Adrenal gland (tissue), 12 donors: ENCODE measurements around the gene SLC25A11. TPM values are rescaled to one million over a fixed set of nuclear protein-coding genes. Genes with fewer than 3 reads are reported as not detected.

Experiments used
- DNase-seq, 7 donors: peaks; one replicate each; pipeline ENCODE4 v3.0.0-alpha.2; 2019 to 2020
- H3K27ac ChIP-seq, 5 donors: fragments of 200-600 bp; sonication (generic) in 4 of 5; 1 replicate in 3 of 5; 2 replicates in 2 of 5; pipeline versions ENCODE4 v1.5.1 to v1.8.0; 2016 to 2020; ENCODE audit warnings: mild to moderate bottlenecking in 1 of 5
- H3K27me3 ChIP-seq: fragments of 200-600 bp; 2 replicates; pipeline ENCODE4 v1.8.0; 2021
- H3K36me3 ChIP-seq, 2 donors: fragments of 200-600 bp; replicated peaks in 1 of 2; 1 replicate in 1 of 2; 2 replicates in 1 of 2; pipeline versions ENCODE4 v1.5.1 to v1.8.0; 2018 to 2022
- H3K4me1 ChIP-seq, 2 donors: fragments of 200-600 bp; replicated peaks in 1 of 2; 1 replicate in 1 of 2; 2 replicates in 1 of 2; pipeline versions ENCODE4 v1.5.1 to v1.8.0; 2018 to 2021
- H3K4me3 ChIP-seq, 4 donors: fragments of 200-600 bp; sonication (generic) in 3 of 4; one replicate each; pipeline ENCODE4 v1.5.1; 2016 to 2018
- H3K9me3 ChIP-seq, 3 donors: fragments of 200-600 bp; sonication (generic) in 1 of 3; replicated peaks in 1 of 3; 1 replicate in 2 of 3; 2 replicates in 1 of 3; pipeline versions ENCODE4 v1.5.1 to v1.8.0; 2016 to 2021
- POLR2A ChIP-seq, 2 donors: fragments of 450-650 bp; IDR thresholded peaks; one replicate each; pipeline ENCODE4 v1.6.1; 2017; ENCODE audit warnings: antibody characterized with exemption in 2 of 2, mild to moderate bottlenecking in 2 of 2, moderate library complexity in 1 of 2
- WGBS, 4 donors: extraction: QIAGEN DNeasy Blood & Tissue Kit in 2 of 4; methylation state at CpG; one replicate each; pipeline versions ENCODE4 v1.1.5 to v1.1.7; 2013 to 2017; 5-methylcytosine and 5-hydroxymethylcytosine counted together
- intact Hi-C, 2 donors: fragments of 100-400 bp; cut with DNase I; formaldehyde crosslinking; loops; one replicate each; pipeline versions ENCODE4 v1.14.1 to v1.15.0; 2022 to 2023
- polyA plus RNA-seq, 3 donors: library from polyadenylated mRNA; stranded (reverse); fragments of 200-250 nt in 2 of 3; fragments of 350-450 nt in 1 of 3; fragmentation: Illumina TruSeq in 1 of 3; extraction: RNeasy Lipid Tissue Mini Kit (QIAGEN cat#74804) in 1 of 3; gene quantifications; one replicate each; pipeline ENCODE4 v1.2.3, GENCODE V29; 2013 to 2014
- total RNA-seq, 9 donors: library from RNA; depleted of rRNA in 4 of 9; stranded (reverse); fragments of >200 nt in 4 of 9; fragments of 120-200 nt in 1 of 9; fragmentation: NEBNext Ultra II Directional in 1 of 9; extraction: Animal tissue kit (Norgen Biotek cat#: 25700) in 1 of 9; gene quantifications; one replicate each; pipeline versions ENCODE4 v1.1.0 to v1.2.4, GENCODE V29; 2013 to 2023
- TF ChIP-seq, protein P1 (sequence below), 6 experiments: fragments of 450-650 bp in 4 of 6; fragments of 200-600 bp in 2 of 6; sonication (generic) in 1 of 6; IDR thresholded peaks; 1 replicate in 5 of 6; 2 replicates in 1 of 6; pipeline versions ENCODE4 v1.5.1 to v1.8.0; 2016 to 2021; ENCODE audit warnings: antibody characterized with exemption in 6 of 6, mild to moderate bottlenecking in 2 of 6, moderate library complexity in 1 of 6
- donor health status: healthy with polysubstance abuse.
- donor health status: Bipolar disorder and iron deficiency.
- donor health status: DM: yes; HTN: yes; CAD: no.
- donor health status: DM: no; HTN: no; CAD: no.
- donor health status: DM: no; HTN: no; CAD: no.
- donor health status: DM: yes; HTN: yes; CAD: no.

The SLC25A11 gene
- total and polyA plus RNA-seq, 12 donors, result 37.8 to 77.7 (median 66.7) TPM

DNA sequence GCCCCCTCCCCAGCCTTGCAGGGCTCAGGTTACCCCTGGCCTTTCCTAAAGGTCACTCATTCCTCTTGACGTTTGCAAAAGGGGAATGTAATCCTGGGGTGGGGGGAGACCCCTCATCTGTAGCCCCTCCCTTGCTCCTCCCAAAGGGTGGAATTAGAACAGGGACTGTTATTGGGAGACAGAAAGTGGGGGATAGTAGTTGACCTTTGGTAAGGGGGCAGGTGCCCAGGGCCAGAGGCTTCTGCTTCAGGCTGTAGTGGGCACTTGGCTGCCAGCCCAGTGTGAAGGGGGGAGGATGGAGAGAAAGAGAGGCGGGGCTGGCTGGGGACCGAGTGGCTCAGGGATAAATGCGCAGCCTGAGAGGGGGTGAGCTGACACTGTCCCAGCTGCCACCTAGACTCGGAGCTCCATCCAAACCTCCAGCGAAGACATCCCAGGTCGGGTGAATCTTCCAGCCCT is 10.9 kb upstream of the SLC25A11 start, which contains the start of gene ENO3:
TSS of gene ENO3 (plus strand) at position 374 of the 459 bp plus-strand sequence. CDS start 711 bp downstream, outside the sequence.
- peaks cover 18 to 25% of the 10 kb centered on the region in 2 donors for H3K4me1 ChIP-seq
- H3K4me3 ChIP-seq, result peak within 1 kb of the TSS in 2 of 4 donors; percentile 85 to 98
- no peak for TF ChIP-seq POLR2A (IDR thresholded peaks at IDR 0.05)
- TF ChIP-seq, protein P1, sequence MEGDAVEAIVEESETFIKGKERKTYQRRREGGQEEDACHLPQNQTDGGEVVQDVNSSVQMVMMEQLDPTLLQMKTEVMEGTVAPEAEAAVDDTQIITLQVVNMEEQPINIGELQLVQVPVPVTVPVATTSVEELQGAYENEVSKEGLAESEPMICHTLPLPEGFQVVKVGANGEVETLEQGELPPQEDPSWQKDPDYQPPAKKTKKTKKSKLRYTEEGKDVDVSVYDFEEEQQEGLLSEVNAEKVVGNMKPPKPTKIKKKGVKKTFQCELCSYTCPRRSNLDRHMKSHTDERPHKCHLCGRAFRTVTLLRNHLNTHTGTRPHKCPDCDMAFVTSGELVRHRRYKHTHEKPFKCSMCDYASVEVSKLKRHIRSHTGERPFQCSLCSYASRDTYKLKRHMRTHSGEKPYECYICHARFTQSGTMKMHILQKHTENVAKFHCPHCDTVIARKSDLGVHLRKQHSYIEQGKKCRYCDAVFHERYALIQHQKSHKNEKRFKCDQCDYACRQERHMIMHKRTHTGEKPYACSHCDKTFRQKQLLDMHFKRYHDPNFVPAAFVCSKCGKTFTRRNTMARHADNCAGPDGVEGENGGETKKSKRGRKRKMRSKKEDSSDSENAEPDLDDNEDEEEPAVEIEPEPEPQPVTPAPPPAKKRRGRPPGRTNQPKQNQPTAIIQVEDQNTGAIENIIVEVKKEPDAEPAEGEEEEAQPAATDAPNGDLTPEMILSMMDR (IDR thresholded peaks at IDR 0.05), result no peak
- no peaks in the 10 kb centered on the region for H3K27me3 ChIP-seq
- peak in 1 of 7 donors; percentile 42 for DNase-seq
- H3K9me3 ChIP-seq, result no peaks in the 10 kb centered on the region
- 42 to 53% (median 48%) methylated on average over 7 of the region's 7 CpGs for WGBS, 4 donors
- intact Hi-C loops, result no loop called here
- H3K36me3 ChIP-seq, result peaks cover 0 to 10% of the 10 kb centered on the region in 2 donors
- peak within 1 kb of the TSS in 4 of 5 donors; percentile 92 to 99 (median 98) for H3K27ac ChIP-seq

DNA sequence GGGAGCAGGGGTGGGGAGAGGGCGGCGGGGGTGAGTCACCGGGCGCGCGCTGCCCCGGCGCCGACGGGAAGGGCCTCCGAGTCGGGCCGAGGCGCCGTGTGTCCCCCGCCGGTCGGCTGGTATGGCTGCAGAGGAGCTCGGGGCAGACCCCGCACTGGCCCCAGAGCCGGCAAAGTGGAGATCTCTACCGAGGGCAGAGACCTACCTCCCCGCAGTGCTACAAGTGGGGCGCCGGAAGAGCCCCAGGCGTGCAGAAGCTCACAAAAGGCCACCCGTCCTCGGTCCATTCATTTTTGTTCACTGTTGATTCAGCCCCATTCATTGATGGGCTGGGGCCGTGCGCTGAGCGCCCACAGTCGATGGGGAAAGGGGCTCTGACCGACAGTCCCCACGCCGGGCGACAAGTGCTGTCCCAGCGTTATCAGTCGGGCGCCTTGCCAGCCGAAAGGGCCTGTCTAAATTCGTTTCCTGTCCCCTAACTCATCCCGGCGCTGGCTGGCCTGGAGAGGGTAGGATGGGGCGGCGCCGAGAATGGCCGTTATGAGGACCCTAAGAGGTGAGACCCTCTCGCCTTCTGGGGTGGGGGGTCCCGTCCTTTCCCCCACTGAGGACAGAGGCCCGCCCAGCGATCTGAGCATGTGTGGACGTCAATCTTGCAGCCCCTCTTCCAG is 10.4 kb upstream of the SLC25A11 start:
- H3K4me3 ChIP-seq, result peak overlapping the region in 2 of 4 donors; percentile 85 to 98
- peaks cover 24 to 31% of the 10 kb centered on the region in 2 donors for H3K4me1 ChIP-seq
- TF ChIP-seq, protein P1 (IDR thresholded peaks at IDR 0.05), result no peak
- peak; percentile 22 to 39 for TF ChIP-seq POLR2A (IDR thresholded peaks at IDR 0.05)
- 0 to 12% (median 6%) methylated on average over 9 to 52 of the region's 52 CpGs for WGBS, 4 donors
- intact Hi-C loops, result no loop called here
- no peaks in the 10 kb centered on the region for H3K9me3 ChIP-seq
- peak; percentile 59 to 87 (median 81) for DNase-seq
- H3K27me3 ChIP-seq, result no peaks in the 10 kb centered on the region
- peaks cover 0 to 16% of the 10 kb centered on the region in 2 donors for H3K36me3 ChIP-seq
- peak overlapping the region in 4 of 5 donors; percentile 92 to 99 (median 98) for H3K27ac ChIP-seq

DNA sequence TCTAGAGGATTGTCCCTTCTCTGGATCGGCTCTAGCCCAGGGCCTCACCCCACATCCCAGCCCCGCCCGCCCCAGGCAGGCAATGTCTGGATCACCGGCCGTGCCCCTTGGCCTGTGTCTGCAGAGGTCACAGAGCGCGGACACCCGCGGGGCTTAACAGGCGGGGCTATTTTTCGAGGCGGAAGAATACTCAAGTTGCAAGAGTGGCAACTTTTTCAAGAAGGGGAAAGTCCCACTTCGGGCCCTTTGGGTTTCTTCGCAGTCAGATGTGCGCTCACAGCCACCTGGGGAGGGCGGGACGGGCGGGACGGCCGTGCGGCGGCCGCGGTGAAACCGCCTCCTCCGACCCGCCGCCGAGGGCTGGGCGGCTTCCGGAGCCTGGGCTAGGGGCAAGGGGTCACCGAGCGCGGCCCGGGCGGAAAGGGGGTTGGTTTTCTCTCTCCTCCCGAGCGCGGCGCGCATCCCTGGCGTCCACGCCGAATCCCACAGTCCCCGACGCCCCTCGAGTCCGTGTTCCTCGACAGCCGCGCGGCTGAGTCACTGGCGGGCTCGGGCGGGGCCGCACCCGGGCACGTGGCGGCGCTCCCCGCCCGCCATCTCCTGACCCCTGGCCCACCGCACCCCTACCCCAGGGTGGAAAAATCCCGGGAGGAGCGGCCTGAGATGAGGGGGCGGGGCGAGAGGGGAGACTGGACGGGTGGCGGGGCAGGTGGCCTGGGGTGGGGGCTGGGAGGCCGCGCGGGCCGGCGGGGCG is 9.7 kb upstream of the SLC25A11 start:
- Histone ChIP-seq H3K4me1 (peaks cover 30 to 38% of the 10 kb centered on the region in 2 donors), H3K9me3 (no peaks in the 10 kb centered on the region), H3K36me3 (peaks cover 0 to 23% of the 10 kb centered on the region in 2 donors), H3K27ac (peak overlapping the region; percentile 83 to 99 (median 96)), H3K27me3 (no peaks in the 10 kb centered on the region), H3K4me3 (peak overlapping the region in 2 of 4 donors; percentile 85 to 98)
- peak in 1 of 2 donors; percentile 37 for TF ChIP-seq POLR2A (IDR thresholded peaks at IDR 0.05)
- TF ChIP-seq, protein P1 (IDR thresholded peaks at IDR 0.05), result no peak
- peak; percentile 76 to 84 (median 82) for DNase-seq
- 0 to 2% (median 1%) methylated on average over 3 to 75 of the region's 75 CpGs for WGBS, 4 donors
- intact Hi-C loops, result no loop called here

DNA sequence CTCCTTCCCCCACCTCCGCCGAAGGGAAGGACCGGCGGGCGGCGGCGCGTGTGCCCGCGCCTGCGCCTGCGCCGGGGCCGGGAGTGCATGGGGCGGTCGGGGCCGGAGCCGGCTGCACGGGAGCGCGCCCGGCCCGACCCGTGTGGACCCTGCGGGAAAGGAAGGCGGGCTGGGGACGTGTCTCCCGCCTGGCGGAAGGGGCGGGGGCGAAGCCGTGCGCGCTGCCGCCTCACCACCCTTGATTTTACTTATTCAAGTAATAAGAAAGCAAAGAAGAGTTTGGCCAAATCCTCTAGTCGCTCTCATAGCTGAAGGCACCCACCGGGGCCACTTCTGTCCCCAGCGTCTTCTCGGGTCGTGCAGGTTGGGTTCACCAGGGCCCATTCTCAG is 9.1 kb upstream of the SLC25A11 start:
- WGBS, 4 donors, result 0 to 1% (median 0%) methylated on average over 2 to 40 of the region's 40 CpGs
- Histone ChIP-seq H3K9me3 (no peaks in the 10 kb centered on the region), H3K4me1 (peaks cover 30 to 39% of the 10 kb centered on the region in 2 donors), H3K27me3 (no peaks in the 10 kb centered on the region), H3K27ac (peak overlapping the region; percentile 83 to 99 (median 96)), H3K36me3 (peaks cover 0 to 29% of the 10 kb centered on the region in 2 donors), H3K4me3 (peak overlapping the region in 2 of 4 donors; percentile 85 to 98)
- DNase-seq, result peak; percentile 81 to 85 (median 82)
- intact Hi-C loops, result no loop called here
- TF ChIP-seq POLR2A (IDR thresholded peaks at IDR 0.05), result peak; percentile 43 to 62
- TF ChIP-seq, protein P1 (IDR thresholded peaks at IDR 0.05), result no peak
